Activated T-cell treated with anti-CD3 and anti-CD28 coated beads, Interleukin-2, amount 50 U/mL, for 4 hours (primary cell): ENCODE measurements around the gene ELSPBP1. TPM values are rescaled to one million over a fixed set of nuclear protein-coding genes. Genes with fewer than 3 reads are reported as not detected.
"Not testable (repeated sequence)": the region's sequence is repeated elsewhere in the genome, so short reads cannot be mapped to it uniquely, and the experiment has no call there.

Experiments
- ATAC-seq, 2 donors: fragments of 200-7000 bp; cut with Tn5 transposase; one replicate each; pipeline ENCODE4 v1.10.0; 2021
- DNase-seq: peaks from one replicate; pipeline ENCODE4 v3.0.0-alpha.2; 2020
- H3K27me3 Mint-ChIP-seq: one replicate; pipeline ENCODE4 v1.8.0; 2021; ENCODE audit warnings: low read depth, mixed read lengths
- H3K36me3 Mint-ChIP-seq: one replicate; pipeline ENCODE4 v1.8.0; 2022; ENCODE audit warnings: mixed read lengths; ENCODE audit not compliant: insufficient read depth
- H3K4me1 Mint-ChIP-seq: one replicate; pipeline ENCODE4 v1.8.0; 2021; ENCODE audit warnings: low read depth, mixed read lengths
- H3K4me3 Mint-ChIP-seq: one replicate; pipeline ENCODE4 v1.8.0; 2021; ENCODE audit warnings: mild to moderate bottlenecking, moderate library complexity, mixed read lengths
- H3K9me3 Mint-ChIP-seq: one replicate; pipeline ENCODE4 v1.8.0; 2021; ENCODE audit warnings: mixed read lengths
- total RNA-seq, 3 donors: library from RNA; stranded (reverse); gene quantifications; one replicate each; pipeline ENCODE4 v1.2.1, GENCODE V29; 2021

ELSPBP1 gene
- not detected for total RNA-seq

DNA sequence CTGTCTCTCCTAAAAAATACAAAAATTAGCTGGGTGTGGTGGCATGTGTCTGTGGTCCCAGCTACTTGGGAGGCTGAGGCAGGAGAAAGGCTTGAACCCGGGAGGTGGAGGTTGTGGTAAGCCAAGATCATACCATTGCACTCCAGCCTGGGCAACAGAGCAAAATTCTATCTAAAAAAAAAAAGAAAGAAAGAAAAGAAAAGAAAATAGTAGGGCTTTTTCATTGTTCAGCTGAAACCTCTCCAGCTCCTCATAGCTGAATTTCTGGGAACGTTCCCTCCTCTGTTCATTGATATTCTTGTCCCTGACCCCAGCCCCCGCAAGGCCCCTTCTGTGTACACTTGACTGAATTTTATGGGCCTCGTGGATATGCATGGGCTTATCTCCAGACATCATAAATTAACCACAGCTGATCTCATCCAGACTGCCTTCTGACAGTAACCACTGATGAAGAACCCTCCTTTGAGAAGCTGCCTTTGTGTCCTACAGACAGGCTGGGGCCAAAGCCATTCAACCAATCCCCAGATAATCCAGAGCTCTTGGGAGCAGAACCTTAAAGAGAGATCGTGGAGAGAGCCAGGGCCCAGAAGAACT, at the start of gene ELSPBP1:
Gene ELSPBP1, plus strand, starts transcription at position 424 of the 594 bp plus-strand sequence. CDS start 14,036 bp downstream, outside the sequence.
- H3K4me1 Mint-ChIP-seq, result no peaks in the 10 kb centered on the region
- H3K4me3 Mint-ChIP-seq, result no peak within 1 kb of the TSS
- no peaks in the 10 kb centered on the region for H3K36me3 Mint-ChIP-seq
- DNase-seq (no peak), ATAC-seq (no peak)
- H3K9me3 Mint-ChIP-seq, result no peaks in the 10 kb centered on the region
- H3K27me3 Mint-ChIP-seq, result peaks cover 30% of the 10 kb centered on the region

DNA sequence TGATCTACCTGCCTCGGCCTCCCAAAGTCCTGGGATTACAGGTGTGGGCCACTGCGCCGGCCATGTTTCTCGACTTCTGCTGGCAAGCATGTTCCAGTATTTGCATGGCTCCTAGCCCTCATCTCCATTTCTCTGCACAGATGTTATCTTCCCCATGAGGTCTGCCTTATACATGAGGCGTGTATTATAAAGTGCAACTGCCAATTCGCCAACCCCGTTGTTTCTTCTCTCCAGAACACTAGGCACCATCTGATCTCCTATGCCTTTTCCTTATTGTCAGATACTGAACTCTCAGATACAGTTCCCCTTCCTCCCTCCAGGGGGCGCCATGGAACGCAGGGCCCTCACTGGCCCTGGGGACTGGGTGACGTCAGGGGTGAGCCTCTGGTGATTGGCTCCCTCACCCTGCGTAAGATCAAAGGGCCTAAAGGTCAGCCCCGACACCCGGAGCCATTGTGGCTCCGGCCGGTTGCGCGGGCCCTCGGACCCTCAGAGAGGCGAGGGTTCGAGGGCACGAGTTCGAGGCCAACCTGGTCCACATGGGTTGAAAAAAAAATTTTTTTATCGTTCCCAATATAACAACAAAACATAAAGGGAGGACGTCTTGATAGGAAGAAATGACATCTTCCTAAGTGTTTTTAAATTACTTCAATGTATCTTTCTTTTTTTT, 44.4 kb upstream of the ELSPBP1 start:
- not testable (repeated sequence) for DNase-seq, H3K4me1 Mint-ChIP-seq, H3K36me3 Mint-ChIP-seq

DNA sequence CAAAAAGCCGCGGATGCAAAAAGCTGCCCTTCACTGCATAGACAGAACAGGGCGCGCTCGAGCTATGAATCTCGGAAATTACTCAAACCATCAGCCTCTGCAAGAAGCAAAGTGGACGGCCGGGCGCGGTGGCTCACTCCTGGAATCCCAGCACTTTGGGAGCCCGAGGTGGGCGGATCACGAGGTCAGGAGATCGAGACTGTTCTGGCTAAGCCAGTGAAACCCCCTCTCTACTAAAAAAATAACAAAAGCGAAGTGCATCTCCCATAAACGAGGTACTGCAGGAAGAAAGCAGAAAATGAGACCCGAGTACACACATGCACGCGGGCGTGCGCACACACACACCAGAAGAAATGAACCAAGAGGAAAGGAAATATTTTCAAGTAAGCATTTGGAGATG, 42.3 kb upstream of the ELSPBP1 start:
- H3K27me3 Mint-ChIP-seq, DNase-seq, H3K4me3 Mint-ChIP-seq, H3K9me3 Mint-ChIP-seq, ATAC-seq, H3K36me3 Mint-ChIP-seq, H3K4me1 Mint-ChIP-seq: not testable (repeated sequence)

More for the DNA sequence above, 44.4 kb upstream of the ELSPBP1 start:
- not testable (repeated sequence) for ATAC-seq, H3K9me3 Mint-ChIP-seq, H3K4me3 Mint-ChIP-seq, H3K27me3 Mint-ChIP-seq

DNA sequence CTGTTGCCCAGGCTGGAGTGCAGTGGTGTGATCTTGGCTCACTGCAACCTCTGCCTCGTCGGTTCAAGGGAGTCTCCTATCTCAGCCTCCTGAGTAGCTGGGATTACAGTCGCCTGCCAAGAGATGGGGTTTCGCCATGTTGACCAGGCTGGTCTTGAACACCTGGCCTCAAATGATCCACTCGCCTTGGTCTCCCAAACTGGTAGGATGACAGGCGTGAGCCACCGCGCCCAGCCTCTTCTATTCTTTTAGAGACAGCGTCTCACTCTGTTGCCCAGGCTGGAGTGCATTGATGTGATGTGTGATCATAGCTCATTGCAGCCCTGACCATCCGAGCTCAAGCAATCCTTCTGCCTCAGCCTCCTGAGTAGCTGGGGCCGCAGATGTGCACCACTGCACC, 38.5 kb upstream of the ELSPBP1 start:
- H3K27me3 Mint-ChIP-seq, H3K4me3 Mint-ChIP-seq, H3K4me1 Mint-ChIP-seq, ATAC-seq, H3K9me3 Mint-ChIP-seq, H3K36me3 Mint-ChIP-seq: not testable (repeated sequence)
- peak; percentile 7 for DNase-seq

DNA sequence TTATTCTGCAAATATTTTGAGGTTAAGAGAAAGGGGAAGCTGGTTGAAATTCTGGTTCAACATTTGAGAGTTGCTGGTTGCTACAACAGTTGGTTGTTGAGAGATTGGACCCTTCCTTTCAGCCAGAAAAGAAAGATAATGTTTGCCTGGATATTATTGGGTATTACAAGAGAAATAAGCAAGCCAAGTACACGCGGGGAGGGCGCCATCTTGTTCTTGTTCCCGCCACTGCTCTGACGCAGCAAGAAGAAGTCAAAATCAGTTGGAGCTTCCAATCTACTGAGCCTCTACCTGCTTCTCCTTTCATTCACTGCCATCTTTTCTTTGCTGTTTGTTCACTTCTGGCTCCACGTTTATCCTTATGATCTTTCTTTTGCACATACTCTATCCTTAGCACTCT, 20.9 kb upstream of the ELSPBP1 start:
- H3K4me1 Mint-ChIP-seq, result no peaks in the 10 kb centered on the region
- H3K9me3 Mint-ChIP-seq, result peaks cover 3% of the 10 kb centered on the region
- ATAC-seq (no peak), DNase-seq (no peak)
- H3K36me3 Mint-ChIP-seq, result no peaks in the 10 kb centered on the region
- peaks cover 57% of the 10 kb centered on the region for H3K27me3 Mint-ChIP-seq
- no peak overlapping the region for H3K4me3 Mint-ChIP-seq

DNA sequence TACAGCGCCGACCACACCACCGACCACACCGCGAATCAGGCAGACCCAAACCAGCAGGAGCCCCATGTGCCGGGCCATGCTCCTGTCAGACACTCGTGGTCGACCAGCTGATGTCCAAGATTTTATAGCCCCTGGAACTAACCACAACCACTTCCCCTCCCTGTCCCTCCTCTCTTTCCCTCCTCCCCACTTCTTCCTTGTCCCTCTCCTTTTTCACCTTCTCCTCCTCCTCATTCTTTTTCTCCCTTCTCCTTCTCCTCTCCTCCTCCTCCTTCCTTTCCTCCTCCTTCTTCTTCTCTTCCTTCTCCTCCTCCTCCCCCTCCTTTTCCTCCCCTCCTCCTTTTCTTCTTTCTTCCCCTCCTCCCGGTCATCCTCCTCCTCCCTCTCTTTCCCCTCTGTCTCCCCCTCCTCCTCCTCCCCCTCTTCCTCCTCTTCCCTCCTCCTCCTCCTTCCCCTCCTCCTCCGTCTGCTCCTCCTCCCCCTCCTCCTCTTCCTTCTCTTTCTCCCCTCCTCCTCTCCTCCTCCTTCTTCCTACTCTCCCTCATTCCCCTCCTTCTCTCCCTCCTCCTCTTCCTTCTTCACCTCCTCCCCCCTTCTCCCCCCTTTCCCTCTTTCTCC, 3.1 kb upstream of the ELSPBP1 start:
- no peaks in the 10 kb centered on the region for H3K36me3 Mint-ChIP-seq
- ATAC-seq (no peak), DNase-seq (no peak)
- no peaks in the 10 kb centered on the region for H3K9me3 Mint-ChIP-seq
- peaks cover 31% of the 10 kb centered on the region for H3K27me3 Mint-ChIP-seq
- H3K4me1 Mint-ChIP-seq, result no peaks in the 10 kb centered on the region
- no peak overlapping the region for H3K4me3 Mint-ChIP-seq

DNA sequence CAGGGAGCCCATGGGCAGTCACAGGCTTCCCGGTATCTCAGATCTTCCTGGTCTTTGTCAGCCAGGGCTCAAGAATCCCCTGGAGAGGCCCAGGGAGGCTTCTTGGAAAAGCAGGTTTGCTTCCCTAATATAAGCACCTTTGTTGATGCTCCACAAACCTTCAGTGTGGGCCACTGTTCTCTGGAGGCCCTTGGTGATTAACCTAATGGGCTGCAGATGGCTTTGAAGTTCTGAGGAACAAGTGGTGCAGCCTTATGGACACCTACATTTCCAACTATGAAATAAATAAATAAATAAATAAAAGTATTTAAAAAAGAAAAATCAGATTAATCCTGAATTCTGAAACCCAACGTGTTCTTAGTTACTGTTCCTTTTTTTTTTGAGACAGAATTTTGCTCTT, 2.4 kb upstream of the ELSPBP1 start, which contains the start of gene BSPH1:
Gene BSPH1, minus strand, starts transcription at position 101 of the 400 bp plus-strand sequence. Its CDS starts 89 bp downstream, at position 12.
- H3K27me3 Mint-ChIP-seq, result peaks cover 30% of the 10 kb centered on the region
- no peak for ATAC-seq
- H3K36me3 Mint-ChIP-seq, result no peaks in the 10 kb centered on the region
- H3K4me1 Mint-ChIP-seq, result no peaks in the 10 kb centered on the region
- H3K4me3 Mint-ChIP-seq, result no peak within 1 kb of the TSS
- DNase-seq, result no peak
- H3K9me3 Mint-ChIP-seq, result no peaks in the 10 kb centered on the region

DNA sequence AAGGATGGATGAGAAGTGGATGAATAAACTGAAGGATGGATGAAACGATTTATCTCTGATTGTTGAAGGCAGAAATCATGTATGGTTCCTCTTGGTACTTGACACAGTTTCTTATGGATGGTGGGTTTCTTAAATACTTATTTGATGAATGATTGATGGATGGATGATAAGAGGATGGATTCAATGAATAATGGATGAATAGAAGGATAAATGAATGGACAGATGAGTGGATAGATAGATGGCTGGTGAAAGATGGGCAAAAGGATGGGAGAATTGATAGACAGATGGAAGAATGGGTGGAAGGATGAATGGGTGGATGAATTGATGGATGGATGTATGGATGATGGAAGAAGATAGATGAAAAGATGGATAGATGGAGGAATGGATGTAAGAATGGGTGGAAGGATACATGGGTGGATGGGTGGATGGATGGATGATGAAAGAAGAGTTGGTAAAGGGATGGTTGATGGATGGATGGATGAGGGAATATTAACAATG, 1.8 kb downstream of the ELSPBP1 start:
- DNase-seq (no peak), ATAC-seq (no peak)
- Mint-ChIP-seq H3K27me3 (peaks cover 20% of the 10 kb centered on the region), H3K4me1 (no peaks in the 10 kb centered on the region), H3K9me3 (no peaks in the 10 kb centered on the region), H3K4me3 (no peak overlapping the region), H3K36me3 (no peaks in the 10 kb centered on the region)

DNA sequence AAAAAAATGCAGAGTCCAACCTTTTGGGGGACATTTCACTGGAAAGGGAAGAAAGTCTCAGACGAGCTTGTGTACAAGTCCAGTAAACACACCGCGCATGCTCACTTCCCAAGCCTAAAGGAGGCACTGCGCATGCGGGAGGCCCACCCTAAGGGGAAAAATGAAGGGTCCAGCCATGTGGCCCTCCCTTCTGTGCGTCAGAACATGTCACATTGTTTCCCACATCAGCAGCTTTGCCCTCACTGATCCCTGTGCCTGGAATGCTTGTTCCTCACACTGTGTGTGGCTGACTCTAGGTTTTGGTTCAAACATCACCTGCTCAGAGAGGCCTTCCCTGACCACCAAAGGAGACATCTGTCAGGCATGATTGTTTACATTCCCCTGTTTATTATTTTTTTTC, 4.4 kb downstream of the ELSPBP1 start:
- H3K4me1 Mint-ChIP-seq, result no peaks in the 10 kb centered on the region
- H3K27me3 Mint-ChIP-seq, result peaks cover 25% of the 10 kb centered on the region
- H3K4me3 Mint-ChIP-seq, result no peak overlapping the region
- H3K9me3 Mint-ChIP-seq, result no peaks in the 10 kb centered on the region
- DNase-seq, result no peak
- no peak for ATAC-seq
- H3K36me3 Mint-ChIP-seq, result no peaks in the 10 kb centered on the region

DNA sequence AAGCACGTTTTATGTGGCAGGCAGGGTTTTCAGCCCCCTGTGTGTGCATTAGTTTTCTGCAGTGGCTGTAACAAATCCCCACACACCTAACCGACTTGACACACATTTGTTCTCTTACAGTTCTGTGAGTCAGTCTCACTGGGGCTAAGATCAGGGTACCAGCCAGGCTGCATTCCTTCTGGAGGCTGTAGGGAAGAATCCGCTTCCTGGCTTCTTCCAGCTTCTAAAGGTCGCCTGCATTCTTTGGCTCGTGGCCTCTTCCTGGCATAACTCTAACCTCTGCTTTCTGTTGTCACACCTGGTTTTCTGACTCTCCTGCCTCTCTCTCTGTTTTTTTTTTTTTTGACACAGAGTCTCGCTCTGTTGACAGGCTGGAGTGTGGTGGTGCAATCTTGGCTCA, 6.4 kb downstream of the ELSPBP1 start:
- ATAC-seq (no peak), DNase-seq (no peak)
- Mint-ChIP-seq H3K9me3 (no peaks in the 10 kb centered on the region), H3K36me3 (no peaks in the 10 kb centered on the region), H3K4me3 (no peak overlapping the region), H3K27me3 (peaks cover 17% of the 10 kb centered on the region), H3K4me1 (no peaks in the 10 kb centered on the region)

DNA sequence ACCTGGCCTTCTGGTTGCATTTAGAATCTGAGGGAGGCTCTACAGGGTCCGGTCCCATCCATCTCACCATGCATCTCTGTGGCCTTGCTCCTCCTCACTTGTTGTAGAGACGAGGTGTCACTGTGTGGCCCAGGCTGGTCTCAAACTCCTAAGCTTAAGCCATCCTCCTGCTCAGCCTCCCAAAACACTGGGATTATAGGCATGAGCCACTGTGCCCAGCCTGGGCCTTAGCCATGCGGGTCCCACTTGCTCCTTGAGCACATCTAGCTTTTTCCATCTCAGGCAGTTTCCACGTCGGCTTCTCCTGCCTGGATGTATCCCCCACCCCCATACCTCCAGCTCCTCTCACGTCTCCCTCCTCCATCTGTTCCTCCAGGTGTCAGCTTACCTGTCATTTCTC, 9.8 kb downstream of the ELSPBP1 start:
- Mint-ChIP-seq H3K9me3 (no peaks in the 10 kb centered on the region), H3K4me1 (no peaks in the 10 kb centered on the region), H3K36me3 (no peaks in the 10 kb centered on the region), H3K4me3 (no peak overlapping the region), H3K27me3 (peaks cover 18% of the 10 kb centered on the region)
- no peak for ATAC-seq
- DNase-seq, result no peak

DNA sequence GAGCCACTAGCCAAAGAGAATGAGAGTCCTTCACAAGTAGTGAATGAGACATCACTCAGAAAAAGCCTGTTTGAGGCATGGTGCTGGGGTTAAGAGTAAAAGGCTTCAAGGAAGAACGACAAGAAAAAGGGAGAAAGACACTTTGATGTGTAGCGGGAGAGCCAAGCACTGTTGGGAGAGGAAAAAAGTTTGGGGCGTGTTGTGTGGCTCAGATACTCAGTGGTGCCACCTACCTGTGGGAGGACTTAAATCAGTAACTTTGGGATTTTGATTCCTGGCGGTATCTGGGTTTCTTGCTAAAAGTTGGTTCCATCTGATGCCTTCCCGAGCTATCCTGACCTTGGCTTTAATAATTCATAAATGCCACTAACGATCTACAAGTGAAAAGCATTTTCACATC, 12.3 kb downstream of the ELSPBP1 start:
- no peak for ATAC-seq
- DNase-seq, result no peak
- Mint-ChIP-seq H3K4me3 (peak overlapping the region; percentile 8), H3K36me3 (no peaks in the 10 kb centered on the region), H3K9me3 (no peaks in the 10 kb centered on the region), H3K4me1 (no peaks in the 10 kb centered on the region), H3K27me3 (peaks cover 20% of the 10 kb centered on the region)

DNA sequence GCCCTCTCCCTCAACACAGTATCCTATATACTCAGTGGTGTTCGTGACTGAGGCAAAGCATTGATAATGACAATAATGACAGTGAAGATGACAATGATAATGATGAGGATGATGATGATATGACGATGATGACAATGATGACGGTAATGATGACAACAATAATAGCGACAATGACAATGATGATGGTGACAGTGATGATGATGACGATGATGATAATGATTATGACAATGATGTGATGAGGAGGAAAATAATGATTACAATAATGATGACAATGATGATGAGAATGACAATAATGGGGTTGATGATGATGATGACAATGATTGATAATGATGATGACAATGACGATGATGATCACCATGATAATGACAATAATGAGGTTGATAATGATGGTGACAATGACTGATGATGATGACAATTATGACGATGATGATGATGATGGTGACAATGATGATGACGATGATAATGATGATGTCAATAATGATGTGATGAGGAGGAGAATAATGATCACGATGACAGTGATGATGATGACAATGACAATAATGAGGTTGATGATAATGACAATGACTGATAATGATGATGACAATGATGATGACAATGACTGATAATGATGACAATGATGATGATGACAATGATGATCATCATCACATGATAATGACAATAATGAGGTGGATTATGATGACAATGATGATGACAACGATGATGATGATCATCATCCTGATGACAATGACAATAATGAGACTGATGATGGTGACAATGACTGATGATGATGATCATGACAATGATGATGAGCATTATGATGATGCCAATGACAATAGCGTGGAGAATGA, 16.7 kb downstream of the ELSPBP1 start:
- H3K27me3 Mint-ChIP-seq, result peaks cover 21% of the 10 kb centered on the region
- H3K36me3 Mint-ChIP-seq, result no peaks in the 10 kb centered on the region
- no peaks in the 10 kb centered on the region for H3K9me3 Mint-ChIP-seq

DNA sequence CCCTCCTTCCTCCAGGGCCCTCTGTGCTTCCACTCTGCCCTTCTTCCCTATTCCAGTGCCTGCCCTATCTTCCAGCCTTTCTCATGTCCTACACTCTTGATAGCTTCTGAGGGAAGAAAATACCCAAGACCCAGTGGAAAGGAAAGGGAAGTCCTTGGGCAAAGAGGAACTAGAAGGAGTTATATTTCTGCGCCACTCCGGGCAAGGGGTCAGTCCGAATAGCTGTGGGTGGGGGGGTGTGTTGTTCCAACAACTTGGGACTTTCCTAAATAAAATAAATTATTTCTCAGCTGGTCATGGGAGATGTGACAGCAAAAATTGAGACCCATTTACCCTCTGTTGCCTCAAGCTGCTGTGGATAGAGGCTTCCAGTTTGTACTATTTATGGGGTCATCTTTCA, 26.3 kb downstream of the ELSPBP1 start:
- Mint-ChIP-seq H3K36me3 (no peaks in the 10 kb centered on the region), H3K4me1 (no peaks in the 10 kb centered on the region), H3K27me3 (peaks cover 51% of the 10 kb centered on the region), H3K4me3 (no peak overlapping the region), H3K9me3 (no peaks in the 10 kb centered on the region)
- DNase-seq, result no peak
- ATAC-seq, result no peak

More for the DNA sequence above, 16.7 kb downstream of the ELSPBP1 start:
- no peak for ATAC-seq
- H3K4me1 Mint-ChIP-seq, result no peaks in the 10 kb centered on the region
- DNase-seq, result no peak
- H3K4me3 Mint-ChIP-seq, result no peak overlapping the region
